T-helper 17 cell (primary cell): Measurements from ENCODE around the gene DNM2. TPM values are rescaled to one million over a fixed set of nuclear protein-coding genes. Genes with fewer than 3 reads are reported as not detected.
A peak's percentile ranks its signal among the peaks of the same experiment; 100 is the strongest.
"Not testable (repeated sequence)": the region's sequence is repeated elsewhere in the genome, so short reads cannot be mapped to it uniquely, and the experiment has no call there.

Source experiments
- ATAC-seq: fragments of 150-1000 bp; cut with Tn5 transposase; 2 replicates; pipeline ENCODE4 v1.10.0; 2021; ENCODE audit warnings: mild to moderate bottlenecking, moderate library complexity
- DNase-seq, 3 donors: peaks; one replicate each; pipeline versions ENCODE4 v3.0.0 to v3.0.0-alpha.2; 2020 to 2021
- H3K9me3 ChIP-seq: one replicate; pipeline ENCODE4 v1.7.0; 2013; ENCODE audit warnings: low read length, mild to moderate bottlenecking; ENCODE audit not compliant: control insufficient read depth, poor library complexity, severe bottlenecking
- H3K27ac Mint-ChIP-seq: one replicate; pipeline ENCODE4 v1.8.0; 2022; ENCODE audit warnings: mild to moderate bottlenecking, moderate library complexity, mixed read lengths
- H3K27me3 Mint-ChIP-seq: one replicate; pipeline ENCODE4 v1.8.0; 2022; ENCODE audit warnings: mixed read lengths
- H3K36me3 Mint-ChIP-seq: one replicate; pipeline ENCODE4 v1.8.0; 2022; ENCODE audit warnings: low read depth, mixed read lengths
- H3K4me1 Mint-ChIP-seq: one replicate; pipeline ENCODE4 v1.8.0; 2022; ENCODE audit warnings: mild to moderate bottlenecking, mixed read lengths
- H3K4me3 Mint-ChIP-seq: one replicate; pipeline ENCODE4 v1.8.0; 2022; ENCODE audit warnings: mild to moderate bottlenecking, moderate library complexity, mixed read lengths
- total RNA-seq, 4 donors: library from RNA in 2 of 4; stranded (reverse) in 2 of 4; gene quantifications; one replicate each; pipeline ENCODE4 v1.2.3 and lab custom pipeline; 2022 to 2026

Gene DNM2
- total RNA-seq: 100 to 1,000 TPM; 267 to 273 TPM
- 280 to 282 reads per million in 2 donors for total RNA-seq (lab: John Stamatoyannopoulos, UW)

DNA sequence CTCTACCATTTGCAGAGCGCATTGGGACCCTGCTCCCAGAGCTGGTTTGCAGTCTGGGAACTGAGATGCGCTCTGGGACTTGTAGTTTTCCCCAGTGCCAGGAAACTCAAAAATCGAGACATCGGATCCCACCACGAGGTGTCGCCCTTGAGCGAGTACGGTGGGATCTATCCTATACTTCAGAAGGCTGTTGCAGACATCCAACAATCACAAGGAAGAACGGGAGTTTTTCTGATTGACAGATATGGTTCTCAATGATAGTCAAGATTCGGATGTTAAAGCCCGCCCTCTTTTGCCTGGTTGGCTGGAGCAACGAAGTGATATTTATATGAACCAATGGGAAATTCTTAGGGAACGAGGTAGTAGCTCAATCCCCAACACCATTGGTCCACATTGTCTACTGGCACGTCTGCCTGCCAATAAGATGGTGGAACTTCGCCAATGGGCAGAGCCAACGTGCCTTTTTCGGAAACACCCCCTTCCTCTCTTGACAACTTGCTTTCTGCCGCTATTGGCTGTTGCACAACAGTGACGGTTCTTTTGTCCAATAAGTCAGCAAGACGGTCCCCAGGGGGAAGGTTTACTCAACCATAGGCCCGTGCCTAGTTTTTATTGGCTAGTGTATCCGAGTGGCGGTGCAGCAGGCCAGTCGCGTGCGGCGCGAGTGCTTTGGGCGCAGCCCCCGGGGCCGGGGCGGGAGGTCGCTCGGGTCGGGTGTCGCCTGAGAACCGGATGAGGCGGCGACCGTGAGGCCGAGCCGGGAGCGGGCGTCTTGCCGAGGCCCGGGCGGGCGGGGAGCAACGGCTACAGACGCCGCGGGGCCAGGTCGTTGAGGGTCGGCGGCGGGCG is at the start of gene DNM2:
Gene DNM2 (plus strand): TSS at position 724 of the 849 bp plus-strand sequence. CDS start 164 bp downstream, outside the sequence.
- peaks cover 23% of the 10 kb centered on the region for H3K4me1 Mint-ChIP-seq
- H3K27me3 Mint-ChIP-seq: no peaks in the 10 kb centered on the region
- peak within 1 kb of the TSS; percentile 83 for H3K27ac Mint-ChIP-seq
- peak within 1 kb of the TSS; percentile 97 for H3K4me3 Mint-ChIP-seq
- DNase-seq: peak; percentile 92 to 95 (median 94)
- peak; percentile 88 for ATAC-seq
- no peaks in the 10 kb centered on the region for H3K9me3 ChIP-seq
- no peaks in the 10 kb centered on the region for H3K36me3 Mint-ChIP-seq

- Mint-ChIP-seq H3K36me3 (no peaks in the 10 kb centered on the region), H3K4me3 (peak overlapping the region; percentile 47), H3K4me1 (peaks cover 26% of the 10 kb centered on the region), H3K27ac (peak overlapping the region; percentile 76), H3K27me3 (no peaks in the 10 kb centered on the region)
- no peak for DNase-seq
- no peak for ATAC-seq
- H3K9me3 ChIP-seq: no peaks in the 10 kb centered on the region
These were observed 48.6 kb upstream of the DNM2 start for GRCh38 chr19:10669246-10669645.

- no peak for ATAC-seq
- H3K27me3 Mint-ChIP-seq: no peaks in the 10 kb centered on the region
- no peaks in the 10 kb centered on the region for H3K9me3 ChIP-seq
- H3K4me1 Mint-ChIP-seq: peaks cover 24% of the 10 kb centered on the region
- H3K4me3 Mint-ChIP-seq: peak overlapping the region; percentile 36
- H3K36me3 Mint-ChIP-seq: no peaks in the 10 kb centered on the region
- no peak for DNase-seq
- H3K27ac Mint-ChIP-seq: peak overlapping the region; percentile 76
These were observed 47.7 kb upstream of the DNM2 start for GRCh38 chr19:10670182-10670581.

DNA sequence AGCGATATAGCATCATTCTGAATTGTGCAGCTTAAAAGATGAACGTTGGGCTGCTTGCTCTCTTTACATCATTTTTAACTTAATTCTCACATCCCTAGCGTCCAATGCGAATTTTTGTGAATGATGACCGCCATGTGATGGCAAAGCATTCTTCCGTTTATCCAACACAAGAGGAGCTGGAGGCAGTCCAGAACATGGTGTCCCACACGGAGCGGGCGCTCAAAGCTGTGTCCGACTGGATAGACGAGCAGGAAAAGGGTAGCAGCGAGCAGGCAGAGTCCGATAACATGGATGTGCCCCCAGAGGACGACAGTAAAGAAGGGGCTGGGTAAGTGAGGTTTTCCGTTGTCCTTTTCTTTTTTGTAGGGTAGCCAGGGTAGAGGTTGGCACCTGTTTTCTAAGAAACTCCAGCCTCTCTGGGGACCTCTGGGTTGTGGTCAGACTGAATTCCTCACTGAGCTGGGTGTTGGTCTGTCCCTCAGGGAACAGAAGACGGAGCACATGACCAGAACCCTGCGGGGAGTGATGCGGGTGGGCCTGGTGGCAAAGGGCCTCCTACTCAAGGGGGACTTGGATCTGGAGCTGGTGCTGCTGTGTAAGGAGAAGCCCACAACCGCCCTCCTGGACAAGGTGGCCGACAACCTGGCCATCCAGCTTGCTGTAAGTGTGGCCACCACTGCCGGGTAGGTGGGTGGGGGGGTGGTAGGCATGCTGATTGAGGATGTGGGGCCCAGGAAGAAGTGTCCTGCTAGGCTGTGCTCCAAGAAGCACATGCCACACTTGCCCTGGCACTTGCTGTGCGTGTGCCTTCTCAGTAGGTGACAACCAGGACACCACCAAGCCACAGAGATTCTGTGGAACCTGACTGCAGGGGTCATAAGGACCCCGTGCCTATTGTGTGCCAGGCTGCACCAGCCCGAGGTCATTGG is 46.7 kb upstream of the DNM2 start:
- Mint-ChIP-seq H3K36me3 (no peaks in the 10 kb centered on the region), H3K4me3 (no peak overlapping the region), H3K27ac (peak overlapping the region; percentile 76), H3K4me1 (peaks cover 23% of the 10 kb centered on the region), H3K27me3 (no peaks in the 10 kb centered on the region)
- H3K9me3 ChIP-seq: no peaks in the 10 kb centered on the region
- no peak for DNase-seq
- ATAC-seq: no peak

DNA sequence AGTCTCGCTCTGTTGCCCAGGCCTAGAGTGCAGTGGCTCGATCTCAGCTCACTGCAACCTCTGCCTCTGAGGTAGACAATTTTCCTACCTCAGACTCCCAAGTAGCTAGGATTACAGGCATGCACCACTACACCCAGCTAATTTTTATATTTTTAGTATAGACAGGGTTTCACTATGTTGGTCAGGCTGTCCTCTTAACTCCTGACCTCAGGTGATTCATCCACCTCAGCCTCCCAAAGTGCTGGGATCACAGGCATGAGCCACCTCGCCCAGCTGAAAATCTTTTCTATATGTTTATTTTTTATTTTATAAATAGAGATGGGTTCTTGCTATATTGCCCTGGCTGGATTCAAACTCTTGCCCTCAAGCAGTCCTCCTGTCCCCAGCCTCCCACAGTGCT is 46.0 kb upstream of the DNM2 start:
- DNase-seq, H3K36me3 Mint-ChIP-seq, H3K4me3 Mint-ChIP-seq, H3K27ac Mint-ChIP-seq, ATAC-seq, H3K9me3 ChIP-seq, H3K27me3 Mint-ChIP-seq: not testable (repeated sequence)
- peaks cover 21% of the 10 kb centered on the region for H3K4me1 Mint-ChIP-seq

GRCh38 chr19:10675214-10675613 is 42.7 kb upstream of the DNM2 start:
- H3K4me1 Mint-ChIP-seq, H3K27ac Mint-ChIP-seq, H3K36me3 Mint-ChIP-seq, H3K9me3 ChIP-seq, H3K27me3 Mint-ChIP-seq, DNase-seq, ATAC-seq: not testable (repeated sequence)
- peak overlapping the region; percentile 50 for H3K4me3 Mint-ChIP-seq

DNA sequence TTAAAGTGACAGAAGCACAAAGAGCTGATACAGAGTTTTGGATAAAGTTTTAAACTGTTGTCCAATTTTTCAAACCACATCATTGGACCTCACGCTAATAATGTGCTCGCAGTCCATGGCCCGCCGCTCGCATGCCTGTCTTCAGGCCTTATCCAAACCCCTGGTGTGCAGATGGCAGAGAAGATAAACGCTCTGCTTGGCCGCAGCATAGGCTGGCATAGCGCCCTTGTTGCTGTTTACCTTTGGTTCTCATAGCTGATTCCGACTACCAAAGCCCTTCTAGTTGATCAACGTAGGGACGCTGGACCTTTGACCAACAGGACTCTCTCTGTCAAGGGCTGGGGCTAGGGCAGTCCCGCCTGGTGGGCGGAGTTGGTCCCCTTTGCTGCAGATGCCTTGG is 40.1 kb upstream of the DNM2 start:
- no peaks in the 10 kb centered on the region for H3K9me3 ChIP-seq
- ATAC-seq (no peak), DNase-seq (no peak)
- peaks cover 3% of the 10 kb centered on the region for H3K36me3 Mint-ChIP-seq
- H3K4me3 Mint-ChIP-seq: no peak overlapping the region
- no peaks in the 10 kb centered on the region for H3K4me1 Mint-ChIP-seq
- peak overlapping the region; percentile 67 for H3K27ac Mint-ChIP-seq
- H3K27me3 Mint-ChIP-seq: no peaks in the 10 kb centered on the region

- DNase-seq (no peak), ATAC-seq (no peak)
- no peaks in the 10 kb centered on the region for H3K9me3 ChIP-seq
- H3K4me1 Mint-ChIP-seq: no peaks in the 10 kb centered on the region
- H3K36me3 Mint-ChIP-seq: peaks cover 3% of the 10 kb centered on the region
- no peaks in the 10 kb centered on the region for H3K27me3 Mint-ChIP-seq
- no peak overlapping the region for H3K4me3 Mint-ChIP-seq
- H3K27ac Mint-ChIP-seq: peak overlapping the region; percentile 67
These were observed 39.1 kb upstream of the DNM2 start for GRCh38 chr19:10678813-10679212.

- Mint-ChIP-seq H3K4me3 (no peak overlapping the region), H3K4me1 (no peaks in the 10 kb centered on the region), H3K27me3 (no peaks in the 10 kb centered on the region), H3K27ac (no peak overlapping the region), H3K36me3 (peaks cover 3% of the 10 kb centered on the region)
- H3K9me3 ChIP-seq: no peaks in the 10 kb centered on the region
- ATAC-seq: peak; percentile 11
- no peak for DNase-seq
These were observed 38.1 kb upstream of the DNM2 start for GRCh38 chr19:10679743-10680142.

DNA sequence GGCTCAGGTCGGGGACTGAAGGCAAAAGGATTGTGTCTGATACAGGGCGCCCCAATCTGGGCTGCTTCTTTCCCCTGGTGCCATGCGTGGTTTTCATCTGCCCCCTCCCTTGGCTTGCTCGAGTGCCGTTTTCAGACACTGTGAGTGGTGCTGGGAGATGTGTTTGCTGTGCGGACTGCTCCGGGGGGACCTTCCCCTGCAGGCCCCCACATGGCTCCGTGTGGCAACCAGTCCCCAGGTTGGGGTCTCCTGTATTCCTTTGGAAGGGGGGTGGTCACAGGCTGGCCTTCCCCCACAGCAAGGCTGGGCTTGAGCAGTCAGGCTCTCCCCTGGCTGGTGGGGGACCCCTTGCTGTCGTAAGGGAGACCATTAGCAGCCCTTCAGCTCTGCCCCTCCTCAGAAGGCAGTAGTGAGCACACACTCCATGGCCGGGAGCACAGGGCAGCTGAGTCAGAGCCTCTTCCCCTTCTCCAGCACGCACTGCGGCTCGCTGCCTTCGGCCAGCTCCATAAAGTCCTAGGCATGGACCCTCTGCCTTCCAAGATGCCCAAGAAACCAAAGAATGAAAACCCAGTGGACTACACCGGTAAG is 37.2 kb upstream of the DNM2 start:
- Mint-ChIP-seq H3K36me3 (peaks cover 3% of the 10 kb centered on the region), H3K4me1 (no peaks in the 10 kb centered on the region), H3K27me3 (no peaks in the 10 kb centered on the region), H3K4me3 (peak overlapping the region; percentile 45), H3K27ac (peak overlapping the region; percentile 80)
- no peak for ATAC-seq
- no peaks in the 10 kb centered on the region for H3K9me3 ChIP-seq
- DNase-seq: no peak

- DNase-seq (no peak), ATAC-seq (no peak)
- no peaks in the 10 kb centered on the region for H3K4me1 Mint-ChIP-seq
- H3K36me3 Mint-ChIP-seq: peaks cover 3% of the 10 kb centered on the region
- H3K27me3 Mint-ChIP-seq: no peaks in the 10 kb centered on the region
- H3K4me3 Mint-ChIP-seq: peak overlapping the region; percentile 3
- H3K27ac Mint-ChIP-seq: peak overlapping the region; percentile 80
- H3K9me3 ChIP-seq: no peaks in the 10 kb centered on the region
These were observed 36.2 kb upstream of the DNM2 start for GRCh38 chr19:10681658-10682057.

DNA sequence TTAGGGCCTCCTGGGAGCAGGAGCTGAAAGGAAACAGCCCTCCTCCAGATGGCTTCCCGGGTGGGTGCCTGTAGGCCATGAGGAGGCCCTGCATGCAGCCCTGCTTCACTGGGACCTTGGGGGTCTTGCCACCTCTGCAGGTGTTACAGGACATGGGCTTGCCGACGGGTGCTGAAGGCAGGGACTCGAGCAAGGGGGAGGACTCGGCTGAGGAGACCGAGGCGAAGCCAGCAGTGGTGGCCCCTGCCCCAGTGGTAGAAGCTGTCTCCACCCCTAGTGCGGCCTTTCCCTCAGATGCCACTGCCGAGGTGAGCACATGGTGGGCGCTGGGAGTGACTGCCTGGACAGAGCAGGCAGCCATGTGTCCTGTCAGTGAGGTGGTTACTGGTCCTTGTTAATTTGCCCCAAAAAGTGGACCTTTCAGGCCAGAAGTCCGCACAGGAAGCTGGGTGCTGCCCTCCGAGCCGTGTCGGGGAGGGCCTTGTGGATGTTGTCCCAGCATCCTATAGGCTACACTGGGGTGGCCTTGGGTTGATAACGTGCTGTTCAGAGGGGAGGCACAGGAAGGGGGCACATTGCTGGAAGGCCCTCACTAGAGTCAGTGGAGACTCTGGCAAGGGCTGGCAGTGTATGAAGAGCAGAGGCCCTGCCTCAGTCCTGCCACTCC is 35.3 kb upstream of the DNM2 start:
- DNase-seq (no peak), ATAC-seq (no peak)
- H3K36me3 Mint-ChIP-seq: peaks cover 3% of the 10 kb centered on the region

More for the DNA sequence above, 35.3 kb upstream of the DNM2 start:
- no peaks in the 10 kb centered on the region for H3K9me3 ChIP-seq
- H3K4me1 Mint-ChIP-seq: no peaks in the 10 kb centered on the region
- H3K27ac Mint-ChIP-seq: peak overlapping the region; percentile 80
- no peak overlapping the region for H3K4me3 Mint-ChIP-seq
- no peaks in the 10 kb centered on the region for H3K27me3 Mint-ChIP-seq
